ENCODE measurements around the gene ACSM4.
A peak's percentile ranks its signal among the peaks of the same experiment; 100 is the strongest.
"Not testable (repeated sequence)": the region's sequence is repeated elsewhere in the genome, so short reads cannot be mapped to it uniquely, and the experiment has no call there.

Gene ACSM4, protein sequence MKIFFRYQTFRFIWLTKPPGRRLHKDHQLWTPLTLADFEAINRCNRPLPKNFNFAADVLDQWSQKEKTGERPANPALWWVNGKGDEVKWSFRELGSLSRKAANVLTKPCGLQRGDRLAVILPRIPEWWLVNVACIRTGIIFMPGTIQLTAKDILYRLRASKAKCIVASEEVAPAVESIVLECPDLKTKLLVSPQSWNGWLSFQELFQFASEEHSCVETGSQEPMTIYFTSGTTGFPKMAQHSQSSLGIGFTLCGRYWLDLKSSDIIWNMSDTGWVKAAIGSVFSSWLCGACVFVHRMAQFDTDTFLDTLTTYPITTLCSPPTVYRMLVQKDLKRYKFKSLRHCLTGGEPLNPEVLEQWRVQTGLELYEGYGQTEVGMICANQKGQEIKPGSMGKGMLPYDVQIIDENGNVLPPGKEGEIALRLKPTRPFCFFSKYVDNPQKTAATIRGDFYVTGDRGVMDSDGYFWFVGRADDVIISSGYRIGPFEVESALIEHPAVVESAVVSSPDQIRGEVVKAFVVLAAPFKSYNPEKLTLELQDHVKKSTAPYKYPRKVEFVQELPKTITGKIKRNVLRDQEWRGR

DNA sequence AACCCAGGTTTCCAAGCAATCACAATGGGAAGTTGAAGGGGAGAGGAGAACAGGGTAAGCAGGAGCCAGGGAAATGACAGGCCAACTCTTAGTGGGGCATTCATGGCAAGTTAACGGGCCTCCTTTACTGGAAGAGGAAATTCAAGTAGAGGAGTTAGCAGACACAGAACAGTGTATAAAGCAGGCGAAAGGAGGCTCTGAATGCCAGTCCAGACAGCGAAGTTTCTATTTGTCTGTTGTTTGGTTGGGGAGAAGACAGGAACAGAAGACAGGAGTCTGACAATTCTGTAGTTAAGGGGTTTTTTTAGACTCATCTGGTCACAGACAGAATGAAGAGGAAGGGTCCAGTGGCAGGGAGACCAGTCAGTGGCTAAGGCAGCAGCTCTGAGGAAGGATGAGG lies at the start of gene ACSM4:
TSS of gene ACSM4 (plus strand) at position 301 of the 400 bp plus-strand sequence. CDS start 260 bp downstream, outside the sequence.
- TF ChIP-seq JUND (IDR thresholded peaks at IDR 0.05; ENCODE audit: low read depth) = no peak
- no peak for DNase-seq (ENCODE audit: low read depth in 1 of 2, low spot score in 1 of 2)
- in situ Hi-C loops (cut with HindIII; ENCODE audit: low pct_unique_long_range_greater_than_20kb, low sequenced_read_pairs) = no loop called here

GRCh38 chr12:7259060-7259459 lies 44.8 kb upstream of the ACSM4 start:
- no peak for TF ChIP-seq JUND (IDR thresholded peaks at IDR 0.05; ENCODE audit: low read depth)
- no peak for DNase-seq (ENCODE audit: low read depth in 1 of 2, low spot score in 1 of 2)
- in situ Hi-C loops (cut with HindIII; ENCODE audit: low pct_unique_long_range_greater_than_20kb, low sequenced_read_pairs) = no loop called here

- in situ Hi-C loops (cut with HindIII; ENCODE audit: low pct_unique_long_range_greater_than_20kb, low sequenced_read_pairs) = no loop called here
- no peak for TF ChIP-seq JUND (IDR thresholded peaks at IDR 0.05; ENCODE audit: low read depth)
- DNase-seq (ENCODE audit: low read depth in 1 of 2, low spot score in 1 of 2) = no peak
Measured at GRCh38 chr12:7264538-7264937, 39.3 kb upstream of the ACSM4 start.

DNA sequence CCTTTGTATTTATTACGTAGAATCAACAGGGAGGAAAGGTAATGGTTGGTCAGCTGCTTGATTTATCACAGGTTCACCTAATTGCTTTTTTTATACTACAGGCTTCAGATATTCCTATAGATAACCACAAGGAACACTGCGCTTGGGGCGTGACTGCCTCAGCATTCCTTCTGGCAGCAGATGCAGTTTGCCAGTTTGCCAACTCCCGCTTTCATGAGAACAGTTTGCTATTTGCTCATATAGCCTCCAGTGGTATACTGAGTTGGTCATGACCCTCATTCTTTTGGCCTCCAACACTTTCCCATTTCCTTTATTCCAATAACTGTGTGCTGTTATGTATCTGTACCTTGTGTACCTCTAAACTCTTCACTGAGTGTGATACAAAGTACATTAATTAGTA lies 38.6 kb upstream of the ACSM4 start:
- in situ Hi-C loops (cut with HindIII; ENCODE audit: low pct_unique_long_range_greater_than_20kb, low sequenced_read_pairs) = no loop called here
- DNase-seq (ENCODE audit: low read depth in 1 of 2, low spot score in 1 of 2) = peak in 1 of 2 experiments; percentile 25
- no peak for TF ChIP-seq JUND (IDR thresholded peaks at IDR 0.05; ENCODE audit: low read depth)

- in situ Hi-C loops (cut with HindIII; ENCODE audit: low pct_unique_long_range_greater_than_20kb, low sequenced_read_pairs) = no loop called here
- TF ChIP-seq JUND (IDR thresholded peaks at IDR 0.05; ENCODE audit: low read depth) = no peak
- no peak for DNase-seq (ENCODE audit: low read depth in 1 of 2, low spot score in 1 of 2)
Measured at GRCh38 chr12:7269273-7269672, 34.6 kb upstream of the ACSM4 start.

DNA sequence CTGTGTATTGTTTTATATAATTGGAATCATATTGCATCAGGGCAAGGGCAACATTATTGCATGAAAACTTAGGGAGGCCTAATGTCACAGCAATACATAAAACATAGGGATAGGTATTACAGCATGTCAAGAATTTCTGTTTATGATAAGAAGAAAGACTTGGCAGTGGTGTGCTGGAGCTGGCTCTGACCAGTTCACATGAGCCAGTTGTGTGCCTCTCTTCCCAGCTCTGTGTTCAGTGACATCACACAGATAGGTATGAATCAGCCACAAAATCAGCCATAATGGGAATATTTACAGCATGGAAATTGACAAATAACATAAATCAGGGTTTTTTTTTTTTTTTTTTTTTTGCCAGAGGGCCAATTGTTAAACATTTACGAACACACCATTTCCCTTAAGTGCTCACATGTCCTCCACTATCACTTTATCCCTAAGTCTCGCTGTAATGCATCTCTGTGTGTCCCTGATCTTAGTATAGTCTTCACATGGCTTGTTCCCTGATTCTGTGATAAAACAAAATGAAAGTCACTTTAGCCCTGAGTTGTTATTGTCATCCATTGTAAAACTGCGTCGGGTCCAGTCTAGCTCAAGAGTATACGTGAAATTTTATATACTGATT lies 31.9 kb upstream of the ACSM4 start:
- DNase-seq (ENCODE audit: low read depth in 1 of 2, low spot score in 1 of 2) = no peak
- in situ Hi-C loops (cut with HindIII; ENCODE audit: low pct_unique_long_range_greater_than_20kb, low sequenced_read_pairs) = no loop called here
- TF ChIP-seq JUND (IDR thresholded peaks at IDR 0.05; ENCODE audit: low read depth) = no peak

GRCh38 chr12:7275482-7275881 lies 28.4 kb upstream of the ACSM4 start:
- in situ Hi-C loops (cut with HindIII; ENCODE audit: low pct_unique_long_range_greater_than_20kb, low sequenced_read_pairs); DNase-seq (ENCODE audit: low read depth in 1 of 2, low spot score in 1 of 2): not testable (repeated sequence)

- in situ Hi-C loops (cut with HindIII; ENCODE audit: low pct_unique_long_range_greater_than_20kb, low sequenced_read_pairs) = no loop called here
- no peak for TF ChIP-seq JUND (IDR thresholded peaks at IDR 0.05; ENCODE audit: low read depth)
- DNase-seq (ENCODE audit: low read depth in 1 of 2, low spot score in 1 of 2) = no peak
Measured at GRCh38 chr12:7282844-7283243, 21.0 kb upstream of the ACSM4 start.

DNA sequence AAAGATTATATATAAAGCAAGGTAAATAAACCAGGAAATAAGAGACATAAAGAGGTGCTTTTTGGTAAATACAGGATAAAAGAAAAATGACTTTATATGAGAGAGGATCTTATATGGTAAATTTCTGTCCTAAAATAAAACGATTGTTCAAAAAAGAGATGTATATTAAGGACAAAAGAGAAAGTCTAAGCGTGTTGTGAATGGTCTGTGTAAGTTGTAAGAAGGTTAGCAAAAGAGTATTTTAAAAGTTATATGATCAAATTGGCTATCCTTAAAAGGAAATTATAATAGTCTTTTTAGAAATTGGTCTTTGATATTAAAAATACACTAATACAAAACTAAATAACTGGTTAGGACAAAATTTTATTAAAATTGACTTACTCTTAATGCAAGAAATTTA lies 14.1 kb upstream of the ACSM4 start:
- TF ChIP-seq JUND (IDR thresholded peaks at IDR 0.05; ENCODE audit: low read depth) = no peak
- in situ Hi-C loops (cut with HindIII; ENCODE audit: low pct_unique_long_range_greater_than_20kb, low sequenced_read_pairs) = no loop called here
- no peak for DNase-seq (ENCODE audit: low read depth in 1 of 2, low spot score in 1 of 2)

DNA sequence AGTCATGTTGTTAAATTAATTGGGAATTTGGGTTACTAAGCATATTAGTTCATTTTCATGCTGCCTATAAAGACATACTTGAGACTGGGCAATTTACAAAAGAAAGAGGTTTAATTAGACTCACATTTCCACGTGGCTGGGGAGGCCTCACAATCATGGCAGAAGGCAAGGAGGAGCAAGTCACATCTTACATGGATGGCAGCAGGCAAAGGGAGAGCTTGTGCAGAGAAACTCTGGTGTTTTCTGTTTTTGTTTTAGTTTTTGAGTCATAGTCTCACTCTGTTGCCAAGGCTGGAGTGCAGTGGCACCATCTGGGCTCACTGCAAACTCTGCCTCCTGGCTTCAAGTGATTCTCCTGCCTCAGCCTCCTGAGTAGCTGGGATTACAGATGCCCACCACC lies 13.3 kb upstream of the ACSM4 start:
- in situ Hi-C loops (cut with HindIII; ENCODE audit: low pct_unique_long_range_greater_than_20kb, low sequenced_read_pairs); DNase-seq (ENCODE audit: low read depth in 1 of 2, low spot score in 1 of 2): not testable (repeated sequence)

DNA sequence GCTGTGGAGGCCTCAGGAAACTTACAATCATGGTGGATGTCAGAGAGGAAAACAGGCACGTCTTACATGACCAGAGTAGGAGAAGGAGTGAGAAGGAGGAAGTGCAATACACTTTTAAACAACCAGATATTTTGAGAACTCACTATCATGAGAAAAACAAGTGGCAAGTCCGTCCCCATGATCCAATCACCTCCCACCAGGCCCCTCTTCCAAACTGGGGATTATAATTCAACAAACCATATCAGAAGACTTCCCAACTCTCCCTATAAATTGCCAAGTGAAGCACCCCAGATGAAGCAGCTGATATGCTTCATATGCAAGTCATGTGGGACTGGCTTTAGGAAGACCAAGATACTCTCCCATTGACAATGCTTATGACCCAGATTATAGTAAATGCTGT lies 11.6 kb upstream of the ACSM4 start:
- no peak for DNase-seq (ENCODE audit: low read depth in 1 of 2, low spot score in 1 of 2)
- no peak for TF ChIP-seq JUND (IDR thresholded peaks at IDR 0.05; ENCODE audit: low read depth)
- in situ Hi-C loops (cut with HindIII; ENCODE audit: low pct_unique_long_range_greater_than_20kb, low sequenced_read_pairs) = no loop called here

DNA sequence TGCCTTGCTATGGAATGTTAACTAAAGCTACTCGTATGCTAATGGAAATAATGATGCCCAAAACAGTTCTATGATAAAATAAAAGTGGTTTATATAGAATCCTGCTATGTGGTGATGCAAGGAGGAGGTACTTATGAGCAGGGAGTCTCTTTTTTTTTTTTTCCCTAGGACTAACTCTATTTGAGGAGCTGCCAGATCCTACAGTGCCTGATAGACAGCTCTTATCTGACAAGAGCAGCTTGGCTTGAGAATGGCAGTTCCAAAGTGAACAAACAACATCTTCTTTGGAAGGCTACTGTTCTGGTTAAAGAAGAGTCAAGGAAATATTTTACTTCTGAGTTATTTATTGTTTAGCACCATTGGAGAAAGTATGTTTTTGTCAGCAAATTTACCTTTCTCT lies 10.2 kb upstream of the ACSM4 start:
- no peak for DNase-seq (ENCODE audit: low read depth in 1 of 2, low spot score in 1 of 2)
- in situ Hi-C loops (cut with HindIII; ENCODE audit: low pct_unique_long_range_greater_than_20kb, low sequenced_read_pairs) = no loop called here
- TF ChIP-seq JUND (IDR thresholded peaks at IDR 0.05; ENCODE audit: low read depth) = no peak

DNA sequence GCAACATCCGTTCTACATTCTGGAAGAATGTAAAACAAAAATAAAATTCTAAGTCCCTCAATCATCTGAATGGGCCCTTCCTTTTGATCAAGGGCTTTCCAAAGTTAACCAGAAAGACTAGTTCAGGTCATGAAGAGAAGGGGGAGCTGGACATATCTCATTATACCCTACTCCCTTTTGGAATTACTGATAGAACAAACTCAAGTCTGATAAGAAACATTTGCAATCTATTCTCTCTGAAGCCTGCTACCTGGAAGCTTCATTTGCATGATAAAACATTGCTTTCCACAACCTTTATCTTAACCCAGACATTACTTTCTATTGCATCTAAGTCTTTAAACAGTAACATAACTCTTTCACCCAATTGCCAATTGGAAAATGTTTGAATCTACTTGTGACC lies 8.3 kb upstream of the ACSM4 start:
- in situ Hi-C loops (cut with HindIII; ENCODE audit: low pct_unique_long_range_greater_than_20kb, low sequenced_read_pairs) = no loop called here
- TF ChIP-seq JUND (IDR thresholded peaks at IDR 0.05; ENCODE audit: low read depth) = no peak
- no peak for DNase-seq (ENCODE audit: low read depth in 1 of 2, low spot score in 1 of 2)
